Hepatocyte (in vitro differentiated cells): ENCODE measurements around the gene COX6B1.

Experiments
- CTCF ChIP-seq: fragments of 200-600 bp; sonication (generic); IDR thresholded peaks from 2 replicates; pipeline ENCODE4 v1.5.1; 2016; ENCODE audit warnings: antibody characterized with exemption, mild to moderate bottlenecking; ENCODE audit not compliant: poor library complexity
- EZH2 ChIP-seq: fragments of 200-600 bp; sonication (generic); IDR thresholded peaks from 2 replicates; pipeline ENCODE4 v1.6.1; 2016; ENCODE audit warnings: antibody characterized with exemption, mild to moderate bottlenecking, borderline replicate concordance
- EZH2phosphoT487 ChIP-seq: fragments of 200-600 bp; sonication (generic); IDR thresholded peaks from one replicate; pipeline ENCODE4 v1.6.1; 2018; ENCODE audit warnings: antibody characterized with exemption, mild to moderate bottlenecking, low read depth, moderate library complexity; ENCODE audit not compliant: unreplicated experiment, severe bottlenecking

- TF ChIP-seq CTCF (no peak), EZH2phosphoT487 (no peak), EZH2 (no peak)
Measured at GRCh38 chr19:35615036-35615435, 33.1 kb upstream of the COX6B1 start.
